ENCODE data around the gene SATL1. TPM values are rescaled to one million over a fixed set of nuclear protein-coding genes. Genes with fewer than 3 reads are reported as not detected.
"Not testable (repeated sequence)": the region's sequence is repeated elsewhere in the genome, so short reads cannot be mapped to it uniquely, and the experiment has no call there.

The SATL1 gene
- total RNA-seq, 1 donor from 2014 or later, result not detected

GRCh38 chrX:85084770-85085393, 158.7 kb downstream of the SATL1 start:
- intact Hi-C loops (cut with micrococcal nuclease), result no loop called here
- Mint-ChIP-seq H3K9me3 (no peaks in the 10 kb centered on the region), H3K27me3 (ENCODE audit: low read depth) (no peaks in the 10 kb centered on the region), H3K36me3 (ENCODE audit: low read depth) (peaks cover 19% of the 10 kb centered on the region), H3K27ac (no peak overlapping the region), H3K4me1 (ENCODE audit: low read depth) (peaks cover 5% of the 10 kb centered on the region), H3K4me3 (ENCODE audit: low read depth) (no peak overlapping the region)
- no peak for DNase-seq (ENCODE audit: low spot score)

GRCh38 chrX:85077247-85077646, 166.3 kb downstream of the SATL1 start:
- H3K27me3 Mint-ChIP-seq (ENCODE audit: low read depth); H3K9me3 Mint-ChIP-seq; H3K27ac Mint-ChIP-seq; DNase-seq (ENCODE audit: low spot score); H3K4me3 Mint-ChIP-seq (ENCODE audit: low read depth); intact Hi-C loops (cut with micrococcal nuclease); H3K4me1 Mint-ChIP-seq (ENCODE audit: low read depth): not testable (repeated sequence)
- H3K36me3 Mint-ChIP-seq (ENCODE audit: low read depth), result peaks cover 10% of the 10 kb centered on the region

GRCh38 chrX:85065512-85066198, 177.9 kb downstream of the SATL1 start:
- no peaks in the 10 kb centered on the region for H3K27me3 Mint-ChIP-seq (ENCODE audit: low read depth)
- H3K9me3 Mint-ChIP-seq, result peaks cover 3% of the 10 kb centered on the region
- no peak overlapping the region for H3K27ac Mint-ChIP-seq
- no peak for DNase-seq (ENCODE audit: low spot score)
- intact Hi-C loops (cut with micrococcal nuclease), result no loop called here
- H3K36me3 Mint-ChIP-seq (ENCODE audit: low read depth), result peaks cover 8% of the 10 kb centered on the region
- no peaks in the 10 kb centered on the region for H3K4me1 Mint-ChIP-seq (ENCODE audit: low read depth)
- H3K4me3 Mint-ChIP-seq (ENCODE audit: low read depth), result no peak overlapping the region

DNA sequence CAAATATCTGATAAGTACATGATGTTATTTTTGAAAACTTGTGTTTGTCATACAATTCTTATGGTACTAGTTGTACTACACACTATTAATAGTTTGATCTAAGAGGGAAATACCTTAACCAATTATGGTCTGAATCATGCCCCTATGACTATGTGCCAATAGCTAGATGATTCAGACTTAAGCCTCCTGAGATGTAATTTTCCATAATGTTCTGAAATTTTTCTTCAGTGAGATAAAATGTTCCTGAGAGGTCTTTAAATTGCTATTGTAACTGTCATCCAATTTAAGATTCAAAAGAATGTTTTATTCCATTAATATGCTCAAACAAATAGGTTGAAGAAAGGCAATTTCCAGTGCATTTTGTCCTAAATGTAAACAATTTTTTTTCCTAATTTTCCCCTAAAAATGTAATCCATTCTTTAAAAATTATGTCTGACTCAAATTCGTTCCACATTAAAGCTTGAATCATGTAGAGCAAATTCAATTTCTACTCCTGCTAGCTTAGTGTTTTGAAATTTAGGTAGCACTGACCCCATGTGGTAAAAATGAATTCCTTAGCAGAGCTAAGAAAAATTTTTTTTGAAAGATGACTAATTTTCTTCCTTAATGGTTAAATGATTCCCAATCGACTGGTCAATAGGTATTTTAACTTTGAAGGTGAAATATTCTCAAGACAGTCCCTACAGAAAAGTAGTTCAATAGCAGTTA, 190.8 kb downstream of the SATL1 start:
- Mint-ChIP-seq H3K9me3 (no peaks in the 10 kb centered on the region), H3K27ac (no peak overlapping the region), H3K4me3 (ENCODE audit: low read depth) (no peak overlapping the region), H3K36me3 (ENCODE audit: low read depth) (no peaks in the 10 kb centered on the region), H3K27me3 (ENCODE audit: low read depth) (no peaks in the 10 kb centered on the region), H3K4me1 (ENCODE audit: low read depth) (no peaks in the 10 kb centered on the region)
- intact Hi-C loops (cut with micrococcal nuclease), result loop anchor here (2.0 kb wide), 1 partner anchor 324 kb away; no protein-coding TSS in a partner anchor
- DNase-seq (ENCODE audit: low spot score), result no peak

GRCh38 chrX:85052205-85052604, 191.4 kb downstream of the SATL1 start:
- Mint-ChIP-seq H3K27me3 (ENCODE audit: low read depth) (no peaks in the 10 kb centered on the region), H3K27ac (no peak overlapping the region), H3K9me3 (no peaks in the 10 kb centered on the region), H3K36me3 (ENCODE audit: low read depth) (no peaks in the 10 kb centered on the region), H3K4me3 (ENCODE audit: low read depth) (no peak overlapping the region), H3K4me1 (ENCODE audit: low read depth) (no peaks in the 10 kb centered on the region)
- DNase-seq (ENCODE audit: low spot score), result no peak
- intact Hi-C loops (cut with micrococcal nuclease), result loop anchor here (2.0 kb wide), 1 partner anchor 323 kb away; no protein-coding TSS in a partner anchor

DNA sequence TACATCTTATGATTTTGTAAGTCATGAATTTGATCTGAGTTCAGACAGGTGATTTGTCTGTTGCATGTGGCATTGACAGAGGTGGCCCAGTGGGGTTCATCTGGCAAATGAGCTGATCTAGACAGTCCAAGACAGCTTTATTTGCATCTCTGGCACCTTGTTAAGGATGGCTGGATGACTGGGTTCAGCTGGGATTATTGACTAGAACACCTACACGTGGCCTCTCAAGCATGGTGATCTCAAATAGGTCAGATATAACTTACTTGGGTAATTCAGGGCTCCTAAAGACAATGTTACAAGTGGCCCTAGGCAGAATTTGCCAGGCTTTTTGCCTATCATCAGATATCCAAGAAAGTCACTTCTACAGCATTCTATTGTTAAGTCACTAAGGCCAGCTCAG, 192.0 kb downstream of the SATL1 start:
- Mint-ChIP-seq H3K4me3 (ENCODE audit: low read depth) (no peak overlapping the region), H3K27me3 (ENCODE audit: low read depth) (no peaks in the 10 kb centered on the region), H3K4me1 (ENCODE audit: low read depth) (no peaks in the 10 kb centered on the region), H3K27ac (no peak overlapping the region), H3K9me3 (no peaks in the 10 kb centered on the region), H3K36me3 (ENCODE audit: low read depth) (no peaks in the 10 kb centered on the region)
- no peak for DNase-seq (ENCODE audit: low spot score)
- intact Hi-C loops (cut with micrococcal nuclease), result loop anchor here (2.0 kb wide), 1 partner anchor 323 kb away; no protein-coding TSS in a partner anchor

Other genes starting within 250 kb of the SATL1 start
- gene APOOL, start 239.9 kb downstream of the SATL1 start, total RNA-seq, result 19.9 and 20.0 TPM in 2 replicates
- 0.46 and 0.48 TPM in 2 replicates for gene ZNF711, start 212 bp upstream of the SATL1 start, total RNA-seq
- 0.16 TPM in 1 of 2 replicates, not detected in the other for gene POF1B, start 135.9 kb upstream of the SATL1 start, total RNA-seq